Measurements from ENCODE around the gene STIP1.

Gene STIP1

DNA sequence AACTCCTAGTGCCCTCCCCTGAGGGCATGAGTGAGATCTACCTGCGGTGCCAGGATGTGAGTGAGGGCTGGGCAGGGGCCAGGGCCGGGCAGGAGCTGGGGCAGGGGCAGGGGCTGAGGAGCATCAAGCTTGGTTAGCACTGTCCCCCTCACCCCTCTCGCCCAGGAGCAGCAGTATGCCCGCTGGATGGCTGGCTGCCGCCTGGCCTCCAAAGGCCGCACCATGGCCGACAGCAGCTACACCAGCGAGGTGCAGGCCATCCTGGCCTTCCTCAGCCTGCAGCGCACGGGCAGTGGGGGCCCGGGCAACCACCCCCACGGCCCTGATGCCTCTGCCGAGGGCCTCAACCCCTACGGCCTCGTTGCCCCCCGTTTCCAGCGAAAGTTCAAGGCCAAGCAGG lies 34.3 kb downstream of the STIP1 start:
- no peaks in the 10 kb centered on the region for H3K9me2 ChIP-seq (replicated peaks; ENCODE audit: insufficient read depth, low read length)
- no peak for DNase-seq
- H3K27me3 ChIP-seq (replicated peaks; ENCODE audit: insufficient read depth, low read length), result no peaks in the 10 kb centered on the region
- no peak overlapping the region for H3K9ac ChIP-seq (ENCODE audit: low read length)
- TF ChIP-seq CTCF (IDR thresholded peaks at IDR 0.05; ENCODE audit: low read length) (no peak), EZH2 (optimal IDR thresholded peaks at IDR 0.05; ENCODE audit: low read depth, low read length) (no peak), EZH2phosphoT487 (IDR thresholded peaks at IDR 0.05; ENCODE audit: low read length) (no peak)
- H3F3A ChIP-seq (ENCODE audit: insufficient read depth, low read length), result no peaks in the 10 kb centered on the region
- H3K4me3 ChIP-seq (ENCODE audit: low read length), result no peak overlapping the region
- H3K36me3 ChIP-seq (replicated peaks; ENCODE audit: insufficient read depth, low read length), result no peaks in the 10 kb centered on the region
- H3K4me1 ChIP-seq (ENCODE audit: low read length), result no peaks in the 10 kb centered on the region
- H3K9me3 ChIP-seq (replicated peaks; ENCODE audit: insufficient read depth, low read length), result no peaks in the 10 kb centered on the region
- no peak overlapping the region for H3K4me2 ChIP-seq (ENCODE audit: low read depth, low read length)
- H3K79me2 ChIP-seq (ENCODE audit: low read length), result peaks cover 3% of the 10 kb centered on the region
- H3K27ac ChIP-seq (ENCODE audit: low read length), result no peak overlapping the region
- H2AFZ ChIP-seq (ENCODE audit: low read length), result no peak overlapping the region
- no peaks in the 10 kb centered on the region for H4K20me1 ChIP-seq (ENCODE audit: insufficient read depth, low read length)

GRCh38 chr11:64220798-64221197 lies 34.8 kb downstream of the STIP1 start:
- H3K4me2 ChIP-seq (ENCODE audit: low read depth, low read length), result no peak overlapping the region
- H3F3A ChIP-seq (ENCODE audit: insufficient read depth, low read length), result no peaks in the 10 kb centered on the region
- H4K20me1 ChIP-seq (ENCODE audit: insufficient read depth, low read length), result no peaks in the 10 kb centered on the region
- no peak overlapping the region for H3K4me3 ChIP-seq (ENCODE audit: low read length)
- H3K27me3 ChIP-seq (replicated peaks; ENCODE audit: insufficient read depth, low read length), result no peaks in the 10 kb centered on the region
- H3K9ac ChIP-seq (ENCODE audit: low read length), result no peak overlapping the region
- H3K36me3 ChIP-seq (replicated peaks; ENCODE audit: insufficient read depth, low read length), result no peaks in the 10 kb centered on the region
- no peak overlapping the region for H3K27ac ChIP-seq (ENCODE audit: low read length)
- H3K9me3 ChIP-seq (replicated peaks; ENCODE audit: insufficient read depth, low read length), result no peaks in the 10 kb centered on the region
- TF ChIP-seq EZH2 (optimal IDR thresholded peaks at IDR 0.05; ENCODE audit: low read depth, low read length) (no peak), CTCF (IDR thresholded peaks at IDR 0.05; ENCODE audit: low read length) (no peak), EZH2phosphoT487 (IDR thresholded peaks at IDR 0.05; ENCODE audit: low read length) (no peak)
- no peaks in the 10 kb centered on the region for H3K4me1 ChIP-seq (ENCODE audit: low read length)
- peaks cover 9% of the 10 kb centered on the region for H3K79me2 ChIP-seq (ENCODE audit: low read length)
- no peak overlapping the region for H2AFZ ChIP-seq (ENCODE audit: low read length)
- no peaks in the 10 kb centered on the region for H3K9me2 ChIP-seq (replicated peaks; ENCODE audit: insufficient read depth, low read length)
- DNase-seq, result no peak

DNA sequence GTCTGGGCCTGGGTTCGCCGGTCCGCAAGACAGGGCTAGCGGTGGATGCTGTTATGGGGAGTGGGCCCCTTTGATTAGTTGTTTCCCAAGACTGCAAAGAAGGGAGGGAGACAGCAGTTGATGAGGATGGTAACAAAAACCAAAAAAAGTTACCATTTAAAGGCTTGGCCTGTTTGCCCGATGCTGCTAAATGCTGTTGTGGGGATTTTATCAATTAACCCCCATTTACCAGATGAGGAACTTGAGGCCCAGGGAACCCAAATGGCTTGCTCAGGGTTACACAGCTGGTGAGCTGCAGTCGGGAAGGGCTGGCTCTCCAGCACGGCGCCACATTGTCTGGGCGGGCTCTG lies 36.7 kb downstream of the STIP1 start:
- no peaks in the 10 kb centered on the region for H3K9me3 ChIP-seq (replicated peaks; ENCODE audit: insufficient read depth, low read length)
- DNase-seq, result no peak
- H4K20me1 ChIP-seq (ENCODE audit: insufficient read depth, low read length), result no peaks in the 10 kb centered on the region
- no peak overlapping the region for H3K4me2 ChIP-seq (ENCODE audit: low read depth, low read length)
- no peaks in the 10 kb centered on the region for H3F3A ChIP-seq (ENCODE audit: insufficient read depth, low read length)
- H3K36me3 ChIP-seq (replicated peaks; ENCODE audit: insufficient read depth, low read length), result no peaks in the 10 kb centered on the region
- no peak for TF ChIP-seq EZH2phosphoT487 (IDR thresholded peaks at IDR 0.05; ENCODE audit: low read length)
- TF ChIP-seq EZH2 (optimal IDR thresholded peaks at IDR 0.05; ENCODE audit: low read depth, low read length), result no peak
- TF ChIP-seq CTCF (IDR thresholded peaks at IDR 0.05; ENCODE audit: low read length), result no peak
- peaks cover 10% of the 10 kb centered on the region for H3K4me1 ChIP-seq (ENCODE audit: low read length)
- peaks cover 25% of the 10 kb centered on the region for H3K79me2 ChIP-seq (ENCODE audit: low read length)
- no peaks in the 10 kb centered on the region for H3K27me3 ChIP-seq (replicated peaks; ENCODE audit: insufficient read depth, low read length)
- no peak overlapping the region for H3K4me3 ChIP-seq (ENCODE audit: low read length)
- H3K27ac ChIP-seq (ENCODE audit: low read length), result no peak overlapping the region
- H3K9me2 ChIP-seq (replicated peaks; ENCODE audit: insufficient read depth, low read length), result no peaks in the 10 kb centered on the region
- no peak overlapping the region for H2AFZ ChIP-seq (ENCODE audit: low read length)
- no peak overlapping the region for H3K9ac ChIP-seq (ENCODE audit: low read length)

All from MM.1S (cell line).